Measurements from ENCODE around the gene LPAR5.

GRCh38 chr12:6573001-6573400, 62.8 kb downstream of the LPAR5 start:
- TF ChIP-seq CTCF (IDR thresholded peaks at IDR 0.05): no peak
- no peak for TF ChIP-seq POLR2A (IDR thresholded peaks at IDR 0.05)

All from uterus (tissue), 2 donors.